OCI-LY7 (cell line): Measurements from ENCODE around the gene NSL1.

ENCODE experiments used
- EZH2phosphoT487 ChIP-seq: fragments of 200-600 bp; sonication (generic); IDR thresholded peaks from 2 replicates; pipeline ENCODE4 v1.6.1; 2018; ENCODE audit warnings: low read depth, borderline replicate concordance, mild to moderate bottlenecking, mixed run types, antibody characterized with exemption, low read length, moderate library complexity, mixed read lengths
- TF ChIP-seq, protein P1 (sequence below): fragments of 200-600 bp; sonication (generic); conservative IDR thresholded peaks from 2 replicates; pipeline ENCODE4 v1.5.1; 2014; ENCODE audit warnings: mild to moderate bottlenecking, antibody characterized with exemption, low read length, moderate library complexity, mixed read lengths

DNA sequence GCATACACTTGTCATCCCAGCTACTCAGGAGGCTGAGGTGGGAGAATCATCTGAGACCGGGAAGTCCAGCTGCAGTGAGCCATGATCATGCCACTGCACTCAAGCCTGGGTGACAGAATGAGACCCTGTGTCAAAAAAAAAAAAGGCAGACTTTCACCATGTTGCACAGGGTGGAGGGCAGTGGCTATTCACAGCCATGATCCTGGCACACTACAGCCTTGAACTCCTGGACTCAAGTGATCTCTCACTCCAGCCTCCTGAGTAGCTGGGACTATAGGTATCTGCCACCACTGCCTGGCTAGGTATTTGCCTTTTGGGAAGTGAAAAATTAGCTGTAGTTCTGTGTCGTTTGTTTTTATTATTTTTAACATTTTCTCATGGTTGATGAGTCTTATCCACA lies 36.8 kb upstream of the NSL1 start:
- TF ChIP-seq, protein P1, sequence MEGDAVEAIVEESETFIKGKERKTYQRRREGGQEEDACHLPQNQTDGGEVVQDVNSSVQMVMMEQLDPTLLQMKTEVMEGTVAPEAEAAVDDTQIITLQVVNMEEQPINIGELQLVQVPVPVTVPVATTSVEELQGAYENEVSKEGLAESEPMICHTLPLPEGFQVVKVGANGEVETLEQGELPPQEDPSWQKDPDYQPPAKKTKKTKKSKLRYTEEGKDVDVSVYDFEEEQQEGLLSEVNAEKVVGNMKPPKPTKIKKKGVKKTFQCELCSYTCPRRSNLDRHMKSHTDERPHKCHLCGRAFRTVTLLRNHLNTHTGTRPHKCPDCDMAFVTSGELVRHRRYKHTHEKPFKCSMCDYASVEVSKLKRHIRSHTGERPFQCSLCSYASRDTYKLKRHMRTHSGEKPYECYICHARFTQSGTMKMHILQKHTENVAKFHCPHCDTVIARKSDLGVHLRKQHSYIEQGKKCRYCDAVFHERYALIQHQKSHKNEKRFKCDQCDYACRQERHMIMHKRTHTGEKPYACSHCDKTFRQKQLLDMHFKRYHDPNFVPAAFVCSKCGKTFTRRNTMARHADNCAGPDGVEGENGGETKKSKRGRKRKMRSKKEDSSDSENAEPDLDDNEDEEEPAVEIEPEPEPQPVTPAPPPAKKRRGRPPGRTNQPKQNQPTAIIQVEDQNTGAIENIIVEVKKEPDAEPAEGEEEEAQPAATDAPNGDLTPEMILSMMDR = no peak
- TF ChIP-seq EZH2phosphoT487 = no peak
